Ovary (tissue), 9 donors: Measurements from ENCODE around the gene FGF13. TPM values are rescaled to one million over a fixed set of nuclear protein-coding genes. Genes with fewer than 3 reads are reported as not detected.

Experiments
- DNase-seq, 5 donors: peaks; one replicate each; pipeline ENCODE4 v3.0.0-alpha.2; 2019 to 2020
- H3K27ac ChIP-seq, 2 donors: fragments of 200-600 bp; one replicate each; pipeline versions ENCODE4 v1.5.1 to v1.8.0; 2019 to 2022
- H3K27me3 ChIP-seq: fragments of 200-600 bp; one replicate; pipeline ENCODE4 v1.8.0; 2022
- H3K36me3 ChIP-seq: fragments of 200-600 bp; sonication (generic); one replicate; pipeline ENCODE4 v1.5.1; 2019
- H3K4me1 ChIP-seq: one replicate; pipeline ENCODE4 v1.8.1; 2013; ENCODE audit warnings: mild to moderate bottlenecking, moderate library complexity; ENCODE audit not compliant: insufficient read depth
- H3K4me3 ChIP-seq: fragments of 200-600 bp; sonication (generic); one replicate; pipeline ENCODE4 v1.5.1; 2017
- H3K9me3 ChIP-seq, 2 donors: fragments of 200-600 bp in 1 of 2; sonication (generic) in 1 of 2; one replicate each; pipeline versions ENCODE4 v1.5.1 to v1.8.1; 2013 to 2019; ENCODE audit warnings: mild to moderate bottlenecking in 1 of 2, moderate library complexity in 1 of 2
- EP300 ChIP-seq: sonication (generic); formaldehyde crosslinking; IDR thresholded peaks from one replicate; pipeline ENCODE4 v1.6.1; 2017; ENCODE audit warnings: antibody characterized with exemption
- POLR2A ChIP-seq: fragments of 450-650 bp; IDR thresholded peaks from one replicate; pipeline ENCODE4 v1.6.1; 2017; ENCODE audit warnings: antibody characterized with exemption, mild to moderate bottlenecking, moderate library complexity
- WGBS, 3 donors: extraction: QIAGEN DNeasy Blood & Tissue Kit in 1 of 3; methylation state at CpG; one replicate each; pipeline versions ENCODE4 v1.1.5 to v1.1.7; 2013 to 2017; 5-methylcytosine and 5-hydroxymethylcytosine counted together
- intact Hi-C, 4 donors: fragments of 100-400 bp; cut with DNase I; formaldehyde crosslinking; loops; one replicate each; pipeline versions ENCODE4 v1.11.0 to v1.15.1; 2022 to 2023
- polyA plus RNA-seq, 2 donors: library from polyadenylated mRNA; stranded (reverse); fragments of 200-250 nt in 1 of 2; fragments of 350-450 nt in 1 of 2; fragmentation: Illumina TruSeq in 1 of 2; extraction: RNeasy Lipid Tissue Mini Kit (QIAGEN cat#74804) in 1 of 2; gene quantifications; one replicate each; pipeline ENCODE4 v1.2.3, GENCODE V29; 2013 to 2014
- total RNA-seq, 7 donors: library from RNA; depleted of rRNA in 2 of 7; stranded (reverse); fragments of >200 nt in 2 of 7; fragmentation: NEBNext Ultra II Directional in 3 of 7; extraction: Animal tissue kit (Norgen Biotek cat#: 25700) in 3 of 7; gene quantifications; one replicate each; pipeline versions ENCODE4 v1.1.0 to v1.2.4, GENCODE V29; 2016 to 2023
- TF ChIP-seq, protein P1 (sequence below), 3 donors: fragments of 450-650 bp in 2 of 3; fragments of 200-600 bp in 1 of 3; IDR thresholded peaks; one replicate each; pipeline versions ENCODE4 v1.5.1 to v1.8.0; 2016 to 2022; ENCODE audit warnings: antibody characterized with exemption in 3 of 3, mild to moderate bottlenecking in 1 of 3
- donor health status: DM: no; HTN: no; CAD: no; lungs with moderate emphysema.
- donor health status: DM: no; HTN: no; CAD: no.
- donor health status: Bipolar disorder and iron deficiency.
- donor health status: DM: yes; HTN: yes; CAD: no.
- donor health status: DM: no; HTN: no; CAD: no.
- donor health status: DM: yes; HTN: yes; CAD: no.

FGF13 gene
- total and polyA plus RNA-seq, 9 donors = 2.1 to 9.8 (median 5.7) TPM

DNA sequence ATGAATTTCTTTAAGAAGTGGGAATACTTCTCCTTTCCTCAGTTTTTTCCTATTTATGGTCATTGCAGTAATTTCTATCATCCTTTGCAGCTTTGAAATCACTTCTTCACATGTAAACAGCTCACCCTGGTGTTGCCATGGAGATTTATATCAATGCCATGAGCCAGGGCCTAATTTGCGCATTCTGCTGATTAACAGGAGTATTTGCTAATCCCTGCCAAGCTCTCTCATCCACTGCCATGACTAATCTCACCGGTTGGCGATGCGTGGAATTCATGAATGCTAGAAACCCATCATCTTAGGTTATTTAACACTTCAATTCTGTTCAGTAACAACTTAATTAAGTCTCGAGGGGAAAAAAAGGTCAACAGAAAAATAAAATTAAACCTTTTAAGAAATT, 11.8 kb upstream of the FGF13 start:
- WGBS, 3 donors = 66 to 72% (median 69%) methylated on average over 5 of the region's 5 CpGs
- intact Hi-C loops = no loop called here
- Histone ChIP-seq H3K27ac (no peak overlapping the region), H3K27me3 (no peaks in the 10 kb centered on the region), H3K4me3 (no peak overlapping the region), H3K36me3 (no peaks in the 10 kb centered on the region), H3K4me1 (no peaks in the 10 kb centered on the region), H3K9me3 (no peaks in the 10 kb centered on the region)
- no peak for DNase-seq
- TF ChIP-seq, protein P1, sequence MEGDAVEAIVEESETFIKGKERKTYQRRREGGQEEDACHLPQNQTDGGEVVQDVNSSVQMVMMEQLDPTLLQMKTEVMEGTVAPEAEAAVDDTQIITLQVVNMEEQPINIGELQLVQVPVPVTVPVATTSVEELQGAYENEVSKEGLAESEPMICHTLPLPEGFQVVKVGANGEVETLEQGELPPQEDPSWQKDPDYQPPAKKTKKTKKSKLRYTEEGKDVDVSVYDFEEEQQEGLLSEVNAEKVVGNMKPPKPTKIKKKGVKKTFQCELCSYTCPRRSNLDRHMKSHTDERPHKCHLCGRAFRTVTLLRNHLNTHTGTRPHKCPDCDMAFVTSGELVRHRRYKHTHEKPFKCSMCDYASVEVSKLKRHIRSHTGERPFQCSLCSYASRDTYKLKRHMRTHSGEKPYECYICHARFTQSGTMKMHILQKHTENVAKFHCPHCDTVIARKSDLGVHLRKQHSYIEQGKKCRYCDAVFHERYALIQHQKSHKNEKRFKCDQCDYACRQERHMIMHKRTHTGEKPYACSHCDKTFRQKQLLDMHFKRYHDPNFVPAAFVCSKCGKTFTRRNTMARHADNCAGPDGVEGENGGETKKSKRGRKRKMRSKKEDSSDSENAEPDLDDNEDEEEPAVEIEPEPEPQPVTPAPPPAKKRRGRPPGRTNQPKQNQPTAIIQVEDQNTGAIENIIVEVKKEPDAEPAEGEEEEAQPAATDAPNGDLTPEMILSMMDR (IDR thresholded peaks at IDR 0.05) = no peak
- TF ChIP-seq POLR2A = no peak
- TF ChIP-seq EP300 = no peak

DNA sequence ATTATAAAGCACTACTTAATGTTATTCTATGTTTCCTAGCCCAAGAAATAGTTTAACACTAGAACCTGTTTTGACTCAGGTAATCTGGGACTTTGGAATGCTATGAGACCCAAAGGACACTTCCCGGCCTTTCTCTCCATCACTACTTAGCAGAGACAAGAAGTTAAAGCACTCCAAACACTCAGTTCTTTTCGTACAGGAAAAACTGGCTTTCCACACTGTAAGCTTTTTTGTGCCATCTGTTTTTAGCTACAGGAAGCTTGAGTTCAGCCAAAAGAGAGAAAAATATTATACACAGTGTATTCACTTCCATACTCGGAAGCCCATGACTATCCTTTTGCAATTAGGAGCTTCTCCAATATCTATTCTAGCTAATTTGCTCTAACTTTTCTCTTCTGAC, 7.9 kb upstream of the FGF13 start:
- intact Hi-C loops = no loop called here

DNA sequence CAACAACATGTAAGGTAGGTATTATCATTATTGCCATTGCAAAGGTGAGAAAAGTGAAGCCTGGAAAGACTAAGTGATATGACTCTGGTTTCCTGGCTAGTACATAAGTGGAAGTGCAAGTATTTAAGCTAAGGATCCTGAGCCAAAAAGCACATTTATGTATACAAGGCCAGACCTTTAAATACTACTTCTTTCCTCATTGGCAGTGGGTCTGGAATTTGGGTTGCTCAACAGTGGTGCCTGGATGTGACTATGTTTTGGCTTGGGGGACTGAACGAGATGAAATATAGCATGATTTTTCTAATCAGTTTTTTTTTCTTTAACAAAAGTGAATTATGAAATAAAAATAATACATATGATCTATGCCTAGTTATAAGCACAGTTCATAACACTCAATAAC, 7.4 kb upstream of the FGF13 start:
- intact Hi-C loops = no loop called here

More for the DNA sequence above, 7.9 kb upstream of the FGF13 start:
- H3K36me3 ChIP-seq = no peaks in the 10 kb centered on the region
- TF ChIP-seq, protein P1 (IDR thresholded peaks at IDR 0.05) = no peak
- H3K9me3 ChIP-seq = no peaks in the 10 kb centered on the region
- no peaks in the 10 kb centered on the region for H3K4me1 ChIP-seq
- no peaks in the 10 kb centered on the region for H3K27me3 ChIP-seq
- H3K27ac ChIP-seq = no peak overlapping the region
- DNase-seq = no peak
- no peak overlapping the region for H3K4me3 ChIP-seq
- 23 to 33% (median 26%) methylated on average over 3 of the region's 3 CpGs for WGBS, 3 donors

DNA sequence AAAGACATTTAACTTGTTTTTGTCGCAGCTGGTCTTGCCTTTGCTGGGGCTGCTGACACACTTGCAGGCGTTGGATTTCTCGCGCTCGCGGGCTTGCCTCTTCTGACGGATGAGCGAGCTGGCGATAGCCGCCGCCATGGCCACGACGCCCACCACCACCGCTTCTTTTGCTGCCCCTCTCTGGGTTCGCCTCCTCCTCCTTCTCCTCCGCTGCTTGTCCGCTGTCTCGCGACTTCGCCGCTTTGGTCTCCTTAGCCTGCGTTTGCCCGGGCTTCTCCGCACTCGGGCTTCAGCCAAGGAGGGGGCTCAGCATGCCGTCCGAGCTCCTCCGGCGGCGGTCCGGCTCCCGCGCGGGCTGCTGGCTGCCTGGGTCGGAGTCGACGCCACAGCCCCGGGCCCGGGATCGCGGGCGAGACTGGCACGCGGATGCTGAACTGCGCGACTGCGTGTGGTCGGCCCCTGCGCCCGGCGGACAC, 613 bp downstream of the FGF13 start:
- Histone ChIP-seq H3K9me3 (no peaks in the 10 kb centered on the region), H3K27ac (no peak overlapping the region), H3K4me1 (no peaks in the 10 kb centered on the region), H3K4me3 (peak overlapping the region; percentile 56), H3K36me3 (no peaks in the 10 kb centered on the region), H3K27me3 (no peaks in the 10 kb centered on the region)
- 23 to 32% (median 31%) methylated on average over 46 to 48 of the region's 51 CpGs for WGBS, 3 donors
- DNase-seq = peak; percentile 8 to 37 (median 15)
- intact Hi-C loops = no loop called here
- TF ChIP-seq, protein P1 (IDR thresholded peaks at IDR 0.05) = no peak
- TF ChIP-seq POLR2A = no peak
- TF ChIP-seq EP300 = no peak

More for the DNA sequence above, 7.4 kb upstream of the FGF13 start:
- no peak for DNase-seq
- no peak overlapping the region for H3K4me3 ChIP-seq
- no peak overlapping the region for H3K27ac ChIP-seq
- no peaks in the 10 kb centered on the region for H3K27me3 ChIP-seq
- WGBS, 3 donors = 19 to 27% (median 22%) methylated on average over 1 of the region's 1 CpG
- TF ChIP-seq POLR2A (no peak), EP300 (no peak)
- H3K9me3 ChIP-seq = no peaks in the 10 kb centered on the region
- H3K36me3 ChIP-seq = no peaks in the 10 kb centered on the region
- no peaks in the 10 kb centered on the region for H3K4me1 ChIP-seq

DNA sequence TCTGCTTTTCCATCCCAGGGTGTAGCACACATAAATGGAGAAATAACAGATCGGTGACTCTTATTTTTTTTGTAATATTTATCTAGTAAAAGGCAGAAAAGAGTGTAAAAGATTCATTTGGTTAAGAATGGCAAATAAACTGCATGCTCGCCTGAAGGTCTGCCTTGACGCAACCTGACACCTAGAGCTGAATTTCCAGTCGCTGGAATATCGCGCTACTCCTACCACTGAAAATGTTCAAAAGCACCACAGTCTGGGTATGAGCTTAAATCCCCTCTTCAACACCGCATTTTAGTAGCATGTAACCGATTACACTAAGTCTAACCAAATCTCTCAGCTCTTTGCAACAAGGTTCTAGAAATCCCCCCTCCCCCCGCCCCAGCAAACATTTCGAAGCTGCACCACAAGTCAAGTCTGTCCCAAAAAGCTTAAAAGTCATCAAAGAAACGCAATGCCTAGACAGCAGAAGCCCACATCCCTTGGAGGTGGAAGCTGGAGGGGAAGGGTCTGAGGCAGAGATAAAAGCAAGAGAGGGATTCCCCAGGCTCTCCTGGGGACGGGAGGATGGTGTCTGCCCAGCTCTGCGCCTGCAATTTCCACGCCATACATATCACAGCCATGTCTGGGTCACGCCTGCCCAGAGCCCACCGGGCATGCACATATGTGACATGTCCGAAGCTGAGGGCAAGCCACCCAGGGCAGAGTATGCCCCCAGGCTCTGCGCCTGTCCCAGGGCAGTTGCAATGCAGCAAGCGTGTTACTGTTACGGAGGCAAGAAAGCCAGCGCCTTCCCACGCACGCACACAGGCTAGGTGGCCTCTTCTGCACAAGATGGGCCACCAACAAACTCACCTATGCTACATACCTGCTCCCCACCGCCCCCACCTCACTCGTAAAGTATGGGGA, 1.4 kb downstream of the FGF13 start:
- Histone ChIP-seq H3K36me3 (no peaks in the 10 kb centered on the region), H3K4me3 (peak overlapping the region; percentile 56), H3K27me3 (no peaks in the 10 kb centered on the region), H3K4me1 (no peaks in the 10 kb centered on the region), H3K27ac (no peak overlapping the region), H3K9me3 (no peaks in the 10 kb centered on the region)
- WGBS, 3 donors = 21 to 34% (median 25%) methylated on average over 25 of the region's 25 CpGs
- intact Hi-C loops = no loop called here
- DNase-seq = peak in 3 of 5 donors; percentile 7 to 21 (median 13)
- TF ChIP-seq EP300 = no peak
- TF ChIP-seq, protein P1 (IDR thresholded peaks at IDR 0.05) = no peak
